ENCODE results near the gene TNFSF9. TPM values are rescaled to one million over a fixed set of nuclear protein-coding genes. Genes with fewer than 3 reads are reported as not detected.
"Not testable (repeated sequence)": the region's sequence is repeated elsewhere in the genome, so short reads cannot be mapped to it uniquely, and the experiment has no call there.

Gene TNFSF9

DNA sequence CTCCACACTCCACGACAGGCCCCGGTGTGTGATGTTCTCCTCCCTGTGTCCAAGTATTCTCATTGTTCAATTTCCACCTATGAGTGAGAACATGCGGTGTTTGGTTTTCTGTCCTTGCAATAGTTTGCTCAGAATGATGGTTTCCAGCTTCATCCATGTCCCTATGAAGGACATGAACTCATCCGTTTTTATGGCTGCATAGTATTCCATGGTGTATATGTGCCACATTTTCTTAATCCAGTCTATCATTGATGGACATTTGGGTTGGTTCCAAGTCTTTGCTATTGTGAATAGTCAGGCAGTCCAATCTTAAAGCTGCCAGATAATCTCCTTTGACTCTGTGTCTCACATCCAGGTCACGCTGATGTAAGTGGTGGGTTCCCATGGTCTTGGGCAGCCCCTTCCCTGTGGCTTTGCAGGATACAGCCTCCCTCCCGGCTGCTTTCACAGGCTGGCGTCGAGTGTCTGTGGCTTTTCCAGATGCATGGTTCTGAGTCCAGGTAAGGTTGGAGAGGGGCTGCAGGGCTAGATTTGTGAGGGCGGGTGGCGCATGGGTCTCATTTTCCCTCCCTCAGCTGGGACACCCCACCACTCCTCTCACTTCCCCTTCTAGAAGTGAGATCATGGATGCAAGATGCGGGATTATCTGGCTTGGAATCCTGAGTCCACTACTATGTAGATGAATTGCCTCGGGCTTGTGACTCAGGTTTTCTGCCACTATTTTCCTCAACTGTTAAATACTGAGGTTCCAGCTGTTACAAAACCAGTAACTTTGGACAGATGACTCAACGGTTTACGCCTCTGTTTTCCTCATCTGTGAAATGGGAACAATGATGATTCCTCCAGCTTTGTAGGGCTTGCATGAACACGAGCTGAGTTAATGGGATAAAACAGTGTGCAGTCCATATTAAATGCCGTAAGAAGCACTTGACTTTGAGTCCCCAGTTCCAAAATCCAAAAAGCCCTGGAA lies 52.0 kb downstream of the TNFSF9 start:
- not testable (repeated sequence) for H2AK5ac ChIP-seq (ENCODE audit: low read depth, low read length); H4K91ac ChIP-seq (ENCODE audit: low read depth, low read length, poor library complexity); H3K27ac ChIP-seq (replicated peaks; ENCODE audit: low read length); H2AFZ ChIP-seq (ENCODE audit: low read length); H3K18ac ChIP-seq (ENCODE audit: low read length); H3K23ac ChIP-seq (ENCODE audit: low read depth, low read length, poor library complexity); H3K4me1 ChIP-seq (ENCODE audit: control insufficient read depth in 2 of 2, insufficient read depth in 1 of 2, low read depth in 1 of 2, low read length in 2 of 2); H3K4ac ChIP-seq (ENCODE audit: low read length); H3K4me2 ChIP-seq (ENCODE audit: insufficient read depth, low read length, poor library complexity, severe bottlenecking); H3K9me3 ChIP-seq (replicated peaks in 1 of 2; ENCODE audit: control insufficient read depth in 2 of 2, insufficient read depth in 1 of 2, low read depth in 1 of 2, low read length in 2 of 2); H2BK12ac ChIP-seq (ENCODE audit: low read length); H3K14ac ChIP-seq (ENCODE audit: low read length); H2BK15ac ChIP-seq (ENCODE audit: low read length); H4K8ac ChIP-seq (ENCODE audit: low read depth, low read length); H2BK5ac ChIP-seq (ENCODE audit: low read length); H3K36me3 ChIP-seq (replicated peaks in 1 of 2; ENCODE audit: control insufficient read depth in 2 of 2, insufficient read depth in 2 of 2, low read length in 2 of 2); H3K4me3 ChIP-seq (ENCODE audit: low read length in 2 of 2); H3K9ac ChIP-seq (ENCODE audit: low read depth, low read length, poor library complexity); DNase-seq (ENCODE audit: low spot score); H2BK120ac ChIP-seq (ENCODE audit: low read depth, low read length); H3K79me1 ChIP-seq (ENCODE audit: low read depth, low read length)
- H3K27me3 ChIP-seq (ENCODE audit: control insufficient read depth in 3 of 3, insufficient read depth in 3 of 3, low read depth in 1 of 3, low read length in 3 of 3): peaks cover 9 to 20% (median 19%) of the 10 kb centered on the region in 3 experiments
- WGBS, 2 donors (ENCODE audit: extremely low coverage in 2 of 2, insufficient read length in 2 of 2, insufficient replicate concordance in 1 of 2): no CpG with 5 or more reads among the region's 16 CpGs

Small RNAs within 50 kb of the gene (small RNA-seq; reads per million reads assigned to genes)
- gene AC010503.2 (ENCODE audit: insufficient read depth) (not detected), gene RF00019 (ENCODE audit: insufficient read depth) (not detected)
